Gastroesophageal sphincter (tissue), 3 donors: Measurements from ENCODE around the gene KIAA1958.

Experiments used
- EP300 ChIP-seq: sonication (generic); formaldehyde crosslinking; IDR thresholded peaks from one replicate; pipeline ENCODE4 v1.6.1; 2017; ENCODE audit warnings: antibody characterized with exemption, mild to moderate bottlenecking
- TF ChIP-seq, protein P1 (sequence below), 4 experiments: fragments of 200-600 bp in 2 of 4; fragments of 450-650 bp in 2 of 4; sonication (generic) in 1 of 4; IDR thresholded peaks; one replicate each; pipeline ENCODE4 v1.5.1; 2017 to 2019; ENCODE audit warnings: antibody characterized with exemption in 4 of 4, mild to moderate bottlenecking in 2 of 4, moderate library complexity in 2 of 4

DNA sequence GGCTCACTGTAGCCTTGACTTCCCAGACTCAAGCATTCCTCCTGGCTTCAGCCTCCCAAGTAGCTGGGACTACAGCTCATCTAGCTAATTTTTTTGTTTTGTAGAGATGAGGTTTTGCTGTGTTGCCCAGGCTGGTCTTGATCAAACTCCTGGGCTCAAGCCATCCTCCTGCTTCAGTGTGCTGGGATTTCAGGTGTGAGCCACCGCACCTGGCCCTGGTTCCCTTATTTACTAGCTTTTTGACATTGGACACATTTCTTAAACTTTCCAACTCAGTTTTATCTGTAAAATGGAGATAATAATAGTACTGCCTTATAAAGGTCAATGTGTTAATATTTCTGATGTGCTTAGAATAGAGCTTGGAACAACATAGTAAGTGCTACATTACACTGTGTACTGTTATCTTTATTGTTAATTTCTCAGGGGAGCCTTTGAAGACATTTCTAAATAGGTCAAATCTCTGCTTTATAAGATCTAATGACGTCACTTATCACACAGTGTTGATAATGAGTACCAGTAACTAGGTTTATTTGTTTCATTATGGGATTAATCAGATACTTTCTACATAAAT, 66.7 kb downstream of the KIAA1958 start:
- TF ChIP-seq, protein P1, sequence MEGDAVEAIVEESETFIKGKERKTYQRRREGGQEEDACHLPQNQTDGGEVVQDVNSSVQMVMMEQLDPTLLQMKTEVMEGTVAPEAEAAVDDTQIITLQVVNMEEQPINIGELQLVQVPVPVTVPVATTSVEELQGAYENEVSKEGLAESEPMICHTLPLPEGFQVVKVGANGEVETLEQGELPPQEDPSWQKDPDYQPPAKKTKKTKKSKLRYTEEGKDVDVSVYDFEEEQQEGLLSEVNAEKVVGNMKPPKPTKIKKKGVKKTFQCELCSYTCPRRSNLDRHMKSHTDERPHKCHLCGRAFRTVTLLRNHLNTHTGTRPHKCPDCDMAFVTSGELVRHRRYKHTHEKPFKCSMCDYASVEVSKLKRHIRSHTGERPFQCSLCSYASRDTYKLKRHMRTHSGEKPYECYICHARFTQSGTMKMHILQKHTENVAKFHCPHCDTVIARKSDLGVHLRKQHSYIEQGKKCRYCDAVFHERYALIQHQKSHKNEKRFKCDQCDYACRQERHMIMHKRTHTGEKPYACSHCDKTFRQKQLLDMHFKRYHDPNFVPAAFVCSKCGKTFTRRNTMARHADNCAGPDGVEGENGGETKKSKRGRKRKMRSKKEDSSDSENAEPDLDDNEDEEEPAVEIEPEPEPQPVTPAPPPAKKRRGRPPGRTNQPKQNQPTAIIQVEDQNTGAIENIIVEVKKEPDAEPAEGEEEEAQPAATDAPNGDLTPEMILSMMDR (IDR thresholded peaks at IDR 0.05), result no peak
- TF ChIP-seq EP300, result no peak
